ENCODE data around the gene NR1D2.

The NR1D2 gene

GRCh38 chr3:23920151-23920655 is 24.9 kb upstream of the NR1D2 start:
- H3K4me3 ChIP-seq (ENCODE audit: low read depth, low read length) = no peak overlapping the region
- DNase-seq (ENCODE audit: low read depth) = no peak

GRCh38 chr3:23921052-23921511 is 24.0 kb upstream of the NR1D2 start:
- H3K4me3 ChIP-seq (ENCODE audit: low read depth, low read length) = no peak overlapping the region
- no peak for TF ChIP-seq CTCF (IDR thresholded peaks at IDR 0.05; ENCODE audit: insufficient read depth, low read depth, low read length, missing control alignments)
- DNase-seq (ENCODE audit: low read depth) = no peak

More at GRCh38 chr3:23920151-23920655, 24.9 kb upstream of the NR1D2 start:
- no peak for TF ChIP-seq CTCF (IDR thresholded peaks at IDR 0.05; ENCODE audit: insufficient read depth, low read depth, low read length, missing control alignments)

GRCh38 chr3:23923786-23924185 is 21.3 kb upstream of the NR1D2 start:
- DNase-seq (ENCODE audit: low read depth) = no peak
- no peak for TF ChIP-seq CTCF (IDR thresholded peaks at IDR 0.05; ENCODE audit: insufficient read depth, low read depth, low read length, missing control alignments)
- H3K4me3 ChIP-seq (ENCODE audit: low read depth, low read length) = no peak overlapping the region

- no peak for TF ChIP-seq CTCF (IDR thresholded peaks at IDR 0.05; ENCODE audit: insufficient read depth, low read depth, low read length, missing control alignments)
- DNase-seq (ENCODE audit: low read depth) = no peak
- no peak overlapping the region for H3K4me3 ChIP-seq (ENCODE audit: low read depth, low read length)
Measured at GRCh38 chr3:23926246-23926645, 18.8 kb upstream of the NR1D2 start.

GRCh38 chr3:23926736-23927135 is 18.4 kb upstream of the NR1D2 start:
- no peak overlapping the region for H3K4me3 ChIP-seq (ENCODE audit: low read depth, low read length)
- DNase-seq (ENCODE audit: low read depth) = no peak
- no peak for TF ChIP-seq CTCF (IDR thresholded peaks at IDR 0.05; ENCODE audit: insufficient read depth, low read depth, low read length, missing control alignments)

- TF ChIP-seq CTCF (IDR thresholded peaks at IDR 0.05; ENCODE audit: insufficient read depth, low read depth, low read length, missing control alignments) = no peak
Measured at GRCh38 chr3:23928524-23928923, 16.6 kb upstream of the NR1D2 start.

GRCh38 chr3:23931597-23931996 is 13.5 kb upstream of the NR1D2 start:
- H3K4me3 ChIP-seq (ENCODE audit: low read depth, low read length) = no peak overlapping the region
- no peak for TF ChIP-seq CTCF (IDR thresholded peaks at IDR 0.05; ENCODE audit: insufficient read depth, low read depth, low read length, missing control alignments)
- no peak for DNase-seq (ENCODE audit: low read depth)

More at GRCh38 chr3:23928524-23928923, 16.6 kb upstream of the NR1D2 start:
- no peak overlapping the region for H3K4me3 ChIP-seq (ENCODE audit: low read depth, low read length)
- no peak for DNase-seq (ENCODE audit: low read depth)

Measured in GM12865 (cell line).